ENCODE data around the gene ESRRA.
"Not testable (repeated sequence)": the region's sequence is repeated elsewhere in the genome, so short reads cannot be mapped to it uniquely, and the experiment has no call there.

Gene ESRRA

GRCh38 chr11:64314146-64314804 lies 9.0 kb downstream of the ESRRA start:
- DNase-seq = no peak

DNA sequence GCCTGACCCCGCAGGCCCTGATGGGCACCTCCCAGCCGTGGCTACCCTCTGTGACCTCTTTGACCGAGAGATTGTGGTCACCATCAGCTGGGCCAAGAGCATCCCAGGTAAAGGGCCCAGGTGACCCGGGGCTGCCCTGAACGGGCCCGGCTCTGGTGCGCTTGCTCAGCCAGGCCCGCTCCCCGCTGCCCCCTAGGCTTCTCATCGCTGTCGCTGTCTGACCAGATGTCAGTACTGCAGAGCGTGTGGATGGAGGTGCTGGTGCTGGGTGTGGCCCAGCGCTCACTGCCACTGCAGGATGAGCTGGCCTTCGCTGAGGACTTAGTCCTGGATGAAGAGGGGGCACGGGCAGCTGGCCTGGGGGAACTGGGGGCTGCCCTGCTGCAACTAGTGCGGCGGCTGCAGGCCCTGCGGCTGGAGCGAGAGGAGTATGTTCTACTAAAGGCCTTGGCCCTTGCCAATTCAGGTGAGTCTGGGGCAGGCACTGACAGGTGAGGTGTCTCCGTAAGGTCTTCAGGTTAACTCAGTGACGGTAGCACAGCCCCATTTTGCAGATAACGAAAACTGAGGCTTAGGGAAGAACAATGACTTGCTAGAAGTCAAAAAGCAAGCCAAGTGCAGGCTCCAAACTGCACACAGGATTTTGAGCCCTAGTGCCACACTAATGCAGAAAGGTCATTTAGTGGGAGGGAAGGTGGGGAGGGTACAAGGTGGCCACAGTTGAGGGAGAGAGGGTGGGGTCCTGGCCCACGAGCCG lies 9.7 kb downstream of the ESRRA start:
- no peak for DNase-seq

- not testable (repeated sequence) for DNase-seq
These were observed 10.6 kb downstream of the ESRRA start for GRCh38 chr11:64315667-64316526.

DNA sequence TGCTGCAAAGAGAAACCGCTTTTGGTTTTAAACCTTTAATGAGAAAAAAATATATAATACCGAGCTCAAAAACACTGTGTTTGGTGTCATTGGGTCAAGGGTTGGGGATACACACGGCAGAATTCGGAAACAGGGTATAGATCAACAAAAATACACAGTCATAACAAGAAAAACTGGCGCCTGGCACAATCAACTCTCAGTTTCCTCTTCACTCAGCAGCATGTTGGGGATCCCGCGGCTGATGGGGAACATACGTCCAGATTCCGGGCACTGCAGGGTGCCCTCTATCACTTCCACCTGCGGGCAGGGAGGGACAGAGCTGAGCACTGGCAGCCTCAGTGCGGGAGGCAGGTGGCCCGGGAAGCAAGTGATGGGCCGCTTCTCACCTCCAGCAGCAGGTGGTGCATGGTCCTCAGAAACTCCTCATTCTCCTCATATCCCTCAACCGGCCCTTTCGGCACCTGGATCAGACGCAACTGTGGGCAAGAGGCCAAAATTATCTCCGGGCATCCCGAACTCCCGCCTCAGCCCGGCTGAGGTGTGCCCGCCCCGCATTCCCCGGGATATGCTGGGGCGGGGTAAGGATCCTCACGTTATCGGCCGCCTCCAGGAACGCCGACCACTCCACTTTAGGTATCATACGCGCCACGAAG lies 11.5 kb downstream of the ESRRA start:
- peak; percentile 60 to 71 for DNase-seq

DNA sequence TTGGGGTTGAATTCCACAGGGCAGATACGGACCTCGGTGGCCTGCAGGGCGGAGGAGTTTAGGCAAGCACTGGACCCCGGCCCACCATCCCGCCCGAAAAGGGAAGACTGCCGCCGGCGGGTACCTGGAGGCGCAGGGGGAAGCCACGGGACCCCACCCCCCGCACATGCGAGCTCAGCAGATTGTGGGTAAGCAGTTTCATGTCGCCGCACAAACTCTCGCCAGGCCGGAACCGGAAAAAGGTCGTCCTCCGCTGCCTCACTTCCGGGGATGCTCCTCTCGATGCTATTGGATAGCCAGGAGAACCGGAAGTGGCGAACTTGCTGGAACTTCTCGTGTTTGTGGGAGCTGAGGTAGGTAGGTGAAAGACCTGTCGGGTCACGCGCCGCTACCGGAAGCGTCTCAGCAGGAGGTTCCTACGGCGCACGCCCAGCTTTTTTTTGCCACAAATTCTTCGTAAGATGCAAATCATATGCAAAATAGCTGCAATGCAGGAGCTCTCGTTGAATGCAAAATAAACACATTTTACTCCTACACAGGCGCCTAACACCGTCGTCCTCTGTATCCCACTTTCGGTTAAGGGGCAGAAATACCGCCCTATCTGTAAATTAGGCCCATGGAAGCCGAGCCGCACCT lies 12.1 kb downstream of the ESRRA start, which contains the start of gene TRMT112:
Gene TRMT112 (minus strand): TSS at position 235 of the 636 bp plus-strand sequence. CDS start 33 bp downstream, at position 202.
- DNase-seq = peak; percentile 97 to 99

DNA sequence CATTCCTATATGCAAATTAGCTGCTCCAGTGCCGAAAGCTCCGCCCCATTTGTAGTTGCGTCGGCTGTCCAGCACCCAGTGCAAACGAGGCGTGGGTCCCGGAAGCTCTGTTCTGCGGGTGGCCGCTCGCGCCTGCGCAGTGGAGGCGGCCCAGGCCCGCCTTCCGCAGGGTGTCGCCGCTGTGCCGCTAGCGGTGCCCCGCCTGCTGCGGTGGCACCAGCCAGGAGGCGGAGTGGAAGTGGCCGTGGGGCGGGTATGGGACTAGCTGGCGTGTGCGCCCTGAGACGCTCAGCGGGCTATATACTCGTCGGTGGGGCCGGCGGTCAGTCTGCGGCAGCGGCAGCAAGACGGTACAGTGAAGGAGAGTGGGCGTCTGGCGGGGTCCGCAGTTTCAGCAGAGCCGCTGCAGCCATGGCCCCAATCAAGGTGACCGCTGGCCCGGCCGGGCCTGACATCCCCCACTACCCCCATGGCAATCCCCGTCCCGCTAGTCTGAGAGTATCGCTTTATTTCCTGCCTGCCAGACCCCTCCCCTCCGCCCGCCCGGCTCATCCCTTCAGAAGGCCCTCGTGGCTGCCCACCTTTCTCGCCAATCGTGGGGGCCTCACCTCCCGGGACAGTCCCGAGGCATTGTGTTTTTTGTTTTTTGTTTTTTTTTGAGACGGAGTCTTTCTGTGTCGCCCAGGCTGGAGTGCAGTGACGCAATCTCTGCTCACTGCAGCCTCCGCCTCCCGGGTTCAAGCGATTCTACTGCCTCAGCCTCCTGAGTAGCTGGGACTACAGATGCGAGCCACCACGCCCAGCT lies 12.8 kb downstream of the ESRRA start, which contains the start of gene PRDX5:
Gene PRDX5 (plus strand): TSS at position 161 of the 805 bp plus-strand sequence. CDS start 95 bp downstream, at position 256.
- DNase-seq = peak; percentile 93 to 94

GRCh38 chr11:64318766-64319761 lies 13.7 kb downstream of the ESRRA start:
- DNase-seq = no peak

GRCh38 chr11:64320556-64320955 lies 15.2 kb downstream of the ESRRA start:
- no peak for DNase-seq

DNA sequence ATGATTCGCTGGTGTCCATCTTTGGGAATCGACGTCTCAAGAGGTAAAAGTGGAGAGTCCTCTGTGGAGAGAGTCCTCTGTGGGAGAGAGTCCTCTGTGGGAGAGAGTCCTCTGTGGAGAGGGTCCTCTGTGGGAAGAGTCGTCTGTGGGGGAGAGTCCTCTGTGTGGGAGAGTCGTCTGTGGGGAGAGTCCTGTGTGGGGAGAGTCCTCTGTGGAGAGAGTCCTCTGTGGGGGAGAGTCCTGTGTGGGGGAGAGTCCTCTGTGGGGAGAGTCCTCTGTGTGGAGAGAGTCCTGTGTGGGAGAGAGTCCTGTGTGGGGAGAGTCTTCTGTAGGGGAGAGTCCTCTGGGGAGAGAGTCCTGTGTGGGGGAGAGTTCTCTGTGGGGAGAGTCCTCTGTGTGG lies 15.7 kb downstream of the ESRRA start:
- no peak for DNase-seq

DNA sequence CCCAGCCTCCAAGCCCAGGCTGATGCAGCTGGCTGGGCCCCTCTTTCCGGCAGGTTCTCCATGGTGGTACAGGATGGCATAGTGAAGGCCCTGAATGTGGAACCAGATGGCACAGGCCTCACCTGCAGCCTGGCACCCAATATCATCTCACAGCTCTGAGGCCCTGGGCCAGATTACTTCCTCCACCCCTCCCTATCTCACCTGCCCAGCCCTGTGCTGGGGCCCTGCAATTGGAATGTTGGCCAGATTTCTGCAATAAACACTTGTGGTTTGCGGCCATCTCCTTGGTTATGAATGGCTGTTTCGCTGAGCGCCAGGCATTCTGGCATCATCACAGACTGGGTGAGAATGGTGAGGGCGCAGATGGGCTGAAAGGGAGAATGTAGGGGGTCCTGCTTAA lies 16.2 kb downstream of the ESRRA start:
- DNase-seq = no peak

GRCh38 chr11:64322925-64323260 lies 17.6 kb downstream of the ESRRA start:
- DNase-seq = no peak

GRCh38 chr11:64323373-64323772 lies 18.0 kb downstream of the ESRRA start:
- no peak for DNase-seq

DNA sequence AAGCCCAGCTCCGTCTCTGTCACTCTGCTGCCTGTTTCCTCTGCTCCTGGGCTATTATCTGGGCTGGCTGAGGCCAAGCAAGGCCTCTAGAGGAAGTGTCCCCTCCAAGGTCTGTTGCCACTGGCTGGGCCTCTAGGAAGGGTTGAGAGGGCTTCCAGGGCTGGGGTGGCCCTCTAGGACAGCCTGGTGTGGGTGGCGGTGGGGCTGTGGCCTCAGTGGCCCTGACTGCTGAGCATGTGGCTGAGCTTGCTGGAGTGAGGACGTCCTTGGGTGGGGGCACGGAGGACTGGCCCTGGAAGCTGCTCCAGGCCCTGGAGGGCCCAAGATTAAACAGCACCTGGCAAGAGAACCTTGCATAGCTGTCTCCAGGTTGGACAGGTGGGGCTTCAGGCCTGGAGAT lies 18.7 kb downstream of the ESRRA start:
- not testable (repeated sequence) for DNase-seq

DNA sequence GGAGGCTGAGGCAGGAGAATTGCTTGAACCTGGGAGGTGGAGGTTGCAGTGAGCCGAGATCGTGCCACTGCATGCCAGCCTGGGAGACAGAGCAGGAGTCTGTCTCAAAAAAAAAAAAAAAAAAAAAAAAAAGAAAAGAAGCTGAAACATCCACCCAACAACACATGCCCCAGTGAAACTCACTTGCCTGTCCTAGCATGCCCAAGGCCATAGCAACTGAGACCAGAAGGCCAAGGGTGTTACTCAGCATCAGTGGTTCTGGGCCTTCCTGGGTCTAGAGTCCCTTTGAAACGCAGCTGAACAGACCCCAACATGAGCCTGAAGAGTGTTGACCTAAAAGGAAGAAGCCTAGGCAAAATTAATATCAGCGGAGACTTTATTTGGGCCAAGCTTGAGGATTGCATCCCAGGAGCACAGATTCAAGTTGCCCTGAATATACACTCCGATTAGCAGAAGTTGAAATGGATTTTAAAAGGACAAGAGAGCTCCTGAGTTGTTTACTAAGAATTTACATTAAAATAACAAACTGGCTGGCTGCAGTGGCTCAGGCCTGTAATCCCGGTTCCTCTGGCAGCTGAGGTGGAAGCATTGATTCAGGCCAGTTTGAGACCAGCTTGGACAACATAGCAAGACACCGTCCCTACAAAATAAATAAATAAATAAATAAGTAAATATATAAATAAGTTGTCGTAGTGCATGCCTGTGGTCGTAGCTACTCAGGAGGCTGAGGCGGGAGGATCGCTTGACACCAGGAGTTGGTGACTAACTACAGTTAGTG lies 19.6 kb downstream of the ESRRA start:
- DNase-seq = no peak

- no peak for DNase-seq
These were observed 22.1 kb downstream of the ESRRA start for GRCh38 chr11:64327375-64327774.

GRCh38 chr11:64327993-64328392 lies 22.7 kb downstream of the ESRRA start:
- DNase-seq = no peak

DNA sequence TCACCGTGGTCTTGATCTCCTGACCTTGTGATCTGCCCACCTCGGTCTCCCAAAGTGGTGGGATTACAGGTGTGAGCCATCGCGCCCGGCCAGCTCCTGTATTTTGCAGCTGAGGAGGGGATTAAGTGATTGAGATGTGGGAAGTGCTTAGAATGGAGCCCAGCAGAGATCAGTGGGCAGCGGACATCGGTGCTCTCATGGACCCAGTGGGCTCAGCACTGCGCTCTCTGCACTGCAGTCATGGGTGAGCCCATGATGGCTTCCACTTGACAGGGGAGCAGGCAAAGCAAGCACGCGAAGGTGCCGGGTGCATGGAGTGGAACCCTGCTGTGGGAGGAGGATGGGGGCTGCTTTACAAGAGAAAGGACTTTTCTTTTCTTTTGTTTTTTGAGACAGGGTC lies 25.6 kb downstream of the ESRRA start:
- no peak for DNase-seq

DNA sequence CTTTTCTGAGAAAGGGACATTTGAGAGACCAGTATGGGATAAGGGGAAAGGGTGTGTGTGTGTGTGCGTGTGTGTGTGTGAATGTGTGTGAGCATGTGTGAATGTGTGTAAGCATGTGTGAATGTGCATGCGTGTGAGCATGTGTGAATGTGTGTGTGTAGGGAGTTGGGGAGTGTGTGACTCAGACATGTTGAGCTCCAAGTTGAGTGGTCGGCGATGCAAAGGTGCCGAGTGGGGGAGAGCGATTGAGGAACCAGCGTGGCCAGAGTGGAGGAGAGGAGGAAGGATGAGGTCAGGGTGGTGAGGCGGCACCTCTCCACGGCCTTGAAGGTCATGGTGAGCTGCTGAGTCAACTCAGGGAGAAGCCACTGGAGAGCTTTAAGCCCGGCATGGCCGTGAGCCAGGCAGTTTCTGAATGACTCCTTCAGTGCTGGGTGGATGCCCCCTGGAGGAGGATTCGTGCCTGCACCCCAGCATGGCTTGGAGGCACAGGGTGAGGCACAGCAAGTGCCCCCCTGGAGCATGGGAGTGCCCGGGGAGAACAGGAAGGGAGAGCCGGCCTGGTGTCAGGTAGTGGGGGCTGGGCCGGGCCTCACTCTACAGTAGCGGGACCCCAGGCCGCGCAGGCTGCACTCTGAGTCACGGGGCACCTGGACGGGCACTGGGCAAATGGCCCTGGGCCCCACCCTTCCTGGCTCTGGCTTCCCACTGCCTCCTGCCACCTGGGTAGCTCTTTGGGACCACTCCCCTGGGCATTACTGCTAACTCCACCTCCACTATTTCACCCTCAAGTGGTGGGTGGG lies 26.4 kb downstream of the ESRRA start:
- peak; percentile 63 to 79 for DNase-seq
